Stimulated activated CD8-positive, alpha-beta memory T cell treated with anti-CD3 and anti-CD28 coated beads, Interleukin-12 subunit alpha, Interleukin-12 subunit beta, amount 100 ng/mL, for 4 hours (primary cell): ENCODE data around the gene ARHGEF4.

Experiments
- DNase-seq: peaks from one replicate; pipeline ENCODE4 v3.0.0-alpha.2; 2020; ENCODE audit warnings: low read depth

ARHGEF4 gene

GRCh38 chr2:130834931-130835765 is 1.6 kb upstream of the ARHGEF4 start:
- DNase-seq: no peak

DNA sequence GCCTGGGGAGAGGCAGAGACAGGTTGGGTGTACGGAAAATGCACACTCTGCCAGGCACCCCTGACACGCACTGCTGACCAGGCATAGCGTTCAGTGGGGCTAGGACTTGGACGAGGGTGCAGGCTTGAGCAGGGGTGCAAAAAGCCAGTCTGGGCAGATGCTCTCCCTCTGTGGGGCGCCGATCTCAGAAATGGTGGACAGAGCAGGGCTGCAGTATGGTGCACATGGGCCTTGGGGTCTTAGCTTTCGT is 1.0 kb upstream of the ARHGEF4 start:
- no peak for DNase-seq

GRCh38 chr2:130837175-130837810 is 579 bp downstream of the ARHGEF4 start:
- no peak for DNase-seq

DNA sequence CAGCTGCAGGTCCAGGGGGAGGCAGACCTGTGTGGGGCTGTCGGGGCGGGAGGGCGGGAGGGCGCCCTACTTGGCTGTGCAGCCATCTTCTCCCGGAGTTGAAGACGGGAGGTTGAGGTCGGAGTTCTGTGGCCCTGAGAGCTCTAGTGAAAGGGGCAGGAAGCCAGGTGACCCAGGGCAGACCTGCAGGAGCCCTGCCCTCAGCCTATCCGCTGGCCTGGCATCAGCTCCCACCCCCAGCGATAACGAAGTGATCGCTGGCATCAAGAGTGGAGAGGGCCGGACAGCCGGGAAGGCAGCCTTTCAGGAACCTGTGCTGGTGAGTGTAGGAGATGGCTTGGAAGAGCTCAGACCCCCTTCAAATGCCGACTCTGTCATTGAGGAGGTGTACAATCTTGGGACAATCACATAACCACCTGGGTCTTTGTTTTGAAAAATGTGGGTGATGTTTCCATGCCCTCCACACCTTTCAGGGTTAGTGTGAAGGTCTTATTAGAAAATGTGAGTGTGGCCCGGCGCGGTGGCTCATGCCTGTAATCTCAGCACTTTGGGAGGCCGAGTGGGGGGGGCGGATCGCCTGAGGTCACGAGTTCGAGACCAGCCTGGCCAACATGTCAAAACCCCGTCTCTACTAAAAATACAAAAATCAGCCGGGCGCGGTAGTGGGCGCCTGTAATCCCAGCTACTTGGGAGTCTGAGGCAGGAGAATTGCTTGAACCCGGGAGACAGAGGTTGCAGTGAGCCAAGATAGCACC is 1.3 kb downstream of the ARHGEF4 start:
- no peak for DNase-seq

GRCh38 chr2:130839011-130839780 is 2.5 kb downstream of the ARHGEF4 start:
- no peak for DNase-seq

DNA sequence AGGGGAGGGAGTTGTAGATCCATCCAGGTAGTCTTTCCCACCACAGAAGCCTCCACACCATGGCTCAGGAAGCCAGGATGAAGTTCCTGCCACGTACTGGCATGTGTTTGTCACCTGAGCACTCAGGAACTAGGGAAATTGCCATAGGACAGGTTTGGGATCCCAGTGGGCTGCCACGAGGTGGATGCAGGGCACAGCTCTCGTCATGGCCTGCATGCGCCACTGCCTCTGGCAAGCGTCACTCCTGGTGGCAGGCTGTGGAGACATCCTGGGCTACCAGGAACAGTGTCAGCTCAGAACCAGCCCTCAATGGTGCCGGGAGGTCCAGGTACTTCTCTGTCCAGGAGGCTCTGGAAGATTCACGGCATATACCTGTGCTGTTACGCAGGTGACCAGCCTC is 3.8 kb downstream of the ARHGEF4 start:
- no peak for DNase-seq

DNA sequence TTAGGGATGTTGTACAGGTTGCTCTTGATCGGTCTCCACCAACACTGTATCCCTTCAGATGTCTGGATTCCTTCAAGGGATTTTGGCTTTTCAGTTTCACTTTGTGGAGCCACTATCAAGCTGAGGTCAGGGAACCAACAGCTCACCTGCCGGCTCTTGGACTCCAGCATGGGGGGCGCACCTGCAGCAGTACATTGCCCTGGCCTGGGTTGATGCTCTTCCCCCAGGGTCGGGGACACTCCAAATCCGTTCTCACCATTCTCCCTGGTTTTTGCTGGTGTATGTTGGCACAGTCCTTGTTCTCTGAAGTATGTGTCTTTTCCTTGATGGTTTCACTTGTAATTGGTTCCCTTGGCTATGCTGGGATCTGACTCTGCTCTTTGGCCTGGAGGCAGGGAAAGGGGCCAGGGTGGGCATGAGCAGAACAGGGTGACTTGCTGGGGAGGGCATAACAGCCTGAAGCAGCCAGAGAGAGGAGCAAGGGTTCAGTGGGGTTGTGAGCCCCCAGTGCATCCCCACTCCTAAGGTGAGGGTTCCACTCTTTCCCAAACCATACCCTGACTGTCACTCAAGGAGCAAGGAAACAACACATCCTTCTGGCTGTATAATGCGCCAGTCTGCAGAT is 5.1 kb downstream of the ARHGEF4 start:
- no peak for DNase-seq

DNA sequence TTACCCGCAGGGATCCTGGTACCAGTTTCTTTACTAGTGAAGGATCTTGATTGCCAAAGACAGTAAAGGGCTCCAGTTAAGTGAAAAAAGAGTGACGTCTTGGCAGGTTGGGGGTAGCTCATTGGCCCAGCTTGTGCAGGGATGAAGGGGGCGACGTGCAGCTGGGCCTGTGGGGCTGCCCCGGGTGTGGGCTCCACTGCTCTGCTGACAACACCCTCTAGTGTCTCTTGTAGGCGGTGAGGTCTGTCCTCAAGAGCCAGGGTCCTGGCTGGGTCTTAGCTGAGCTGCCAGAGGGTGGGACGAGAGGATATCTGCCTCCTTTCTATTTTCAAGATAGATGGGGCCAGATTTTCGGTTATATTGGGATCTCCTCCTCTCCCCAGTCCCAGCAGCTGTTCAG is 6.1 kb downstream of the ARHGEF4 start:
- DNase-seq: no peak

- DNase-seq: no peak
Measured at GRCh38 chr2:130843321-130843985, 6.7 kb downstream of the ARHGEF4 start.

- no peak for DNase-seq
Measured at GRCh38 chr2:130844161-130844560, 7.4 kb downstream of the ARHGEF4 start.

DNA sequence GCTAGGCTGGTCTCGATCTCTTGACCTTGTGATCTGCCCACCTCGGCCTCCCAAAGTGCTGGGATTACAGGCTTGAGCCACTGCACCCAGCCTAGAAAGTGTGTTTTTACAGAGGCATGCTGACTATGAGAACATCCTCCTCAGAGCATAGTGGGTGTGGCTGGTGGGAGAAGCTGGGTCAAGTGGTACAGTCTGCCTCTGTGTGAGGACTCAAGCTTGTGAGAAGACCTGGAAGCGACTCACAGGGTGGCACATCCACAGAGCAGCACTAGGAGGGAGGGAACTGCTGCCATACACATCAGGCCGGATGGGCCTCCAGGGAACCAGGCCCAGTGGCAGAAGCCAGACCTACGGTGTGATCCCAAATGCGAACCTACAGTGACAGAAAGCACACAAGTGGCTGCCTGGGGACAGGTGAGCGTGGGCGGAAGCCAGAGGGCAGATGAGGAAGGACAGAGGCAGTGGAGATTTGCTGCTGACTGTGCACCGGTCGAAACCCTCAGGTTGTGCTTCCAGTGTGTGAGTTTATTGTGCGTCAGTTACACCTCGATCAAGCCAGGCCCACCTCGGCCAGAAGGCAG is 8.9 kb downstream of the ARHGEF4 start:
- DNase-seq: no peak

GRCh38 chr2:130846233-130846632 is 9.5 kb downstream of the ARHGEF4 start:
- no peak for DNase-seq

- no peak for DNase-seq
Measured at GRCh38 chr2:130846686-130847375, 10.1 kb downstream of the ARHGEF4 start.

DNA sequence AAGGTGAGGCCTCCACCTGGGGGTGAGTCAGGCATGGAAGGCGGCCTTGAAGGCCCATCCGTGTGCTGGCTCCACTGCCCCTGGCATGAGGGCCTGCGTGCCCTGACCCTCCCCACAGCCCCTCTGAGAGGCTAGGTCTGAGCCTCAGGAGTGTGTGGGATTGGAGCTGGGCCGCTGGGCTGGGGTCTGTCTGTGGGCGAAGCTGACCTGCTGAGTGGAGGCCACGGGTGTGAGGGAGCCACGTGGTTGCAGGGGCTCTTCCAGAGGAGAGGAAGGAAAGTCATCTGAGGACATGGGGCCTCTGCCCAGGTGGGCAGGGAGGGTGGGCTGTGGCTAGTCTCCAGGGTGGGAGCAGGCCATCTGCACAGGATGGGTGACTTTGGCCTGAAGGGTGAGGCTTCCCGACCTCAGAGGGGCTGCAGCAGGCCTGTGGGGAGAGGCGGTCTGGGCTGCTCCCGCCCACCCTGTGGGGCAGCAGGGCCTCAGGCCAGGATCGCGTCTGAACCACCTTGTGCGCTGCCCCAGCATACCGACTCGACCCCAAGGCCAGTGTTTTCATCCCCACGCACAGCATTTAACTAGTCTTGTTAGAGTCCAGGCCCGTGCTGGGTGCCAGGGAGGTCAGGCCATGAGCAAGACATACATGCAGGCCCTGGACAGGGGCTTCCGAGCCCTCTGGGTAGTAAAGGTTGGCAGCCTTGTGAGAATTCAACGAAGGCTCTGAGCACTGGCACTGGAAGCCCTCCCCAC is 11.2 kb downstream of the ARHGEF4 start:
- no peak for DNase-seq

- DNase-seq: no peak
Measured at GRCh38 chr2:130848526-130849210, 12.0 kb downstream of the ARHGEF4 start.

GRCh38 chr2:130849896-130850787 is 13.4 kb downstream of the ARHGEF4 start:
- no peak for DNase-seq

DNA sequence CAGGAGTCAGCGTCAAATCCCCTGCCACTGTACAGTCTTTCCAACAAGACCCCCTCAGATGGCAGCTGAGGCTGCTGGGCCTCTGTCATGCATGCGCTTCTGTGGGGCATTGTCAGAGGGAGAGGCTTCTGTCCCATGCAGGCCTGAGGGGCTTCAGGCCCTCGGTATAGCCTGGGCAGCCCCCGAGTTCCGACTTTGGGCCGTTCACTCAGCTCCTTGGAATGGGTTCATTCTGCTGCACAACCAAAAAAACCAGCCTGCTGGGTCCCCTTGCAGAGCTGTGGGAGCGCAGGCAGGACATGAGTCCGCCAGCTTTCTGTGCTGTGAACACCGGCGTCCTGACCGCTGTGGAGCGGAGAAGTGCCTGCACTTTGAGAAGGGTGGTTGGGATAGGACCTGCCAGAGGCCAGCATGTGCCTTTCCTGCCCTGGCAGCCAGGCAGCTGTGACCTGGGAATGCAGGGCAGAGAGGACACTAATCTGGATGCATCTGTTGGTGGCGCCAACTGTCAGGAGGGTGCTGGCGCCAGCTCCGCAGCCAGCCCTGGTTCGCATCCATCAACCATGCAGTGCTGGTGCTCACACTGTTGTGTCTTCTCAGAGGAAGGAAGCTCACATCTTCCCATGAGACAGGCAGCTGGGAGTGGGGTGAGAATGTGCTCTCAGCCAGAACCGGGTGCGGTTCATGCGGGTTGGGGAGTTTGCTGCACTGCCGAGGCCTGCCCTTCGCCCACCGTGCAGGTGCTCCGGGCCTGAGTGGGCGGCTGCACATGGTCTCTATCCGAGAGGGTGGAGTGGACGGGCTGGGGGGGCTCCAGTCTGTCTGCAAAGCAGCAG is 14.3 kb downstream of the ARHGEF4 start:
- no peak for DNase-seq
